Astrocyte (in vitro differentiated cells and primary cell): Measurements from ENCODE around the gene ZNF526. TPM values are rescaled to one million over a fixed set of nuclear protein-coding genes. Genes with fewer than 3 reads are reported as not detected.

Experiments used
- DNase-seq: peaks from one replicate; pipeline ENCODE4 v3.0.0-alpha.2; 2010; ENCODE audit warnings: low read depth
- FAIRE-seq: peaks from 2 replicates; lab custom pipeline; 2011; peaks lifted over from hg19 to GRCh38; lab: Jason Lieb, UNC
- H2AFZ ChIP-seq: 2 replicates; pipeline ENCODE4 v1.6.0; 2012; ENCODE audit warnings: low read depth, low read length, inconsistent platforms
- H3K27ac ChIP-seq: 2 replicates; pipeline ENCODE4 v1.5.1; 2011; ENCODE audit warnings: low read depth, low read length, inconsistent platforms
- H3K27me3 ChIP-seq: 2 replicates; pipeline ENCODE4 v1.6.0; 2011; ENCODE audit warnings: low read length, inconsistent platforms; ENCODE audit not compliant: insufficient read depth
- H3K36me3 ChIP-seq: 2 replicates; pipeline ENCODE4 v1.5.1; 2011; ENCODE audit warnings: low read length, inconsistent platforms; ENCODE audit not compliant: insufficient read depth
- H3K4me1 ChIP-seq: 2 replicates; pipeline ENCODE4 v1.5.1; 2011; ENCODE audit warnings: low read length, inconsistent platforms; ENCODE audit not compliant: insufficient read depth
- H3K4me2 ChIP-seq: 2 replicates; pipeline ENCODE4 v1.6.0; 2012; ENCODE audit warnings: low read length, inconsistent platforms
- H3K4me3 ChIP-seq: 2 replicates; pipeline ENCODE4 v1.5.1; 2011; ENCODE audit warnings: low read depth, mild to moderate bottlenecking, low read length, inconsistent platforms; ENCODE audit not compliant: insufficient read depth
- H3K79me2 ChIP-seq: 2 replicates; pipeline ENCODE4 v1.6.0; 2012; ENCODE audit warnings: mild to moderate bottlenecking, low read length, inconsistent platforms; ENCODE audit not compliant: insufficient read depth
- H3K9ac ChIP-seq: 2 replicates; pipeline ENCODE4 v1.6.0; 2012; ENCODE audit warnings: mild to moderate bottlenecking, low read length, inconsistent platforms
- H3K9me3 ChIP-seq: 2 replicates; pipeline ENCODE4 v1.5.1; 2012; ENCODE audit warnings: low read depth, mild to moderate bottlenecking, low read length, inconsistent platforms; ENCODE audit not compliant: insufficient read depth
- H4K20me1 ChIP-seq: 2 replicates; pipeline ENCODE4 v1.6.0; 2012; ENCODE audit warnings: low read length, inconsistent platforms; ENCODE audit not compliant: insufficient read depth
- H3K27ac Mint-ChIP-seq: one replicate; pipeline ENCODE4 v1.8.0; 2021; ENCODE audit warnings: mild to moderate bottlenecking, mixed read lengths; ENCODE audit not compliant: unreplicated experiment
- H3K27me3 Mint-ChIP-seq: one replicate; pipeline ENCODE4 v1.8.0; 2021; ENCODE audit warnings: low read depth, mixed read lengths; ENCODE audit not compliant: unreplicated experiment
- H3K36me3 Mint-ChIP-seq: one replicate; pipeline ENCODE4 v1.8.0; 2021; ENCODE audit warnings: low read depth, mixed read lengths; ENCODE audit not compliant: unreplicated experiment
- H3K4me1 Mint-ChIP-seq: one replicate; pipeline ENCODE4 v1.8.0; 2021; ENCODE audit warnings: low read depth, mixed read lengths; ENCODE audit not compliant: unreplicated experiment
- H3K4me3 Mint-ChIP-seq: one replicate; pipeline ENCODE4 v1.8.0; 2021; ENCODE audit warnings: mild to moderate bottlenecking, moderate library complexity, mixed read lengths; ENCODE audit not compliant: unreplicated experiment
- H3K9me3 Mint-ChIP-seq: one replicate; pipeline ENCODE4 v1.8.0; 2021; ENCODE audit warnings: mild to moderate bottlenecking, mixed read lengths; ENCODE audit not compliant: unreplicated experiment
- CTCF ChIP-seq: IDR thresholded peaks from 2 replicates; pipeline ENCODE4 v1.5.1; 2011; ENCODE audit warnings: low read depth, mild to moderate bottlenecking, inconsistent platforms, low read length, moderate library complexity; ENCODE audit not compliant: insufficient read depth
- EZH2 ChIP-seq: IDR thresholded peaks from 2 replicates; pipeline ENCODE4 v1.6.1; 2012; ENCODE audit warnings: mild to moderate bottlenecking, low read length, inconsistent platforms; ENCODE audit not compliant: insufficient read depth
- total RNA-seq: library from RNA; stranded (reverse); gene quantifications from 2 replicates; pipeline ENCODE4 v1.2.1, GENCODE V29; 2021

ZNF526 gene
- total RNA-seq, 1 donor from 2014 or later: 20.2 TPM

DNA sequence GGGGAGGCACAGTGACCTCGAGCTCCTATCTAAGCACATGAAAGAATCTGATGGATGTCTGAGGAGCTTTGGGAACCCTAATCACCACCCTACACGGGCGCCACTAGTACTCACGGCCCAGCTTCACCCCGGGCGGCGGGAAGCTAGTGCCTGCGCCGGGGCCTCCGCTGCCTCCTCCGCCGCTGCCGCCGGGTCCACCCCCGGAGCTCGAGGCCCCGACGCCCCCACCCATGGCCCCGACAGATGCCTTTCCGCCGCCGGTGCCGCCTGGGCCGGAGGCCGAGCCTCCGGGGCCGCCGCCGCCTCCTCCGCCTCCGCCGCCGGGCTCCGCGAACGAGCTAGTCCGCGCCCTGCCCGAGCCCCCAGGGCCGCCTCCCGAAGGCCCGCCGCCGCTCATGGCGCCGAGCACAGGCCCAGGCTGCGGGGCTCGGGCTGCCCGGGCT lies 22.0 kb downstream of the ZNF526 start:
- Mint-ChIP-seq H3K4me3 (peak overlapping the region; percentile 93), H3K36me3 (peaks cover 7% of the 10 kb centered on the region), H3K9me3 (no peaks in the 10 kb centered on the region), H3K27ac (peak overlapping the region; percentile 91), H3K27me3 (no peaks in the 10 kb centered on the region), H3K4me1 (peaks cover 29% of the 10 kb centered on the region)
- Histone ChIP-seq H2AFZ (no peak overlapping the region), H3K9me3 (no peaks in the 10 kb centered on the region), H3K4me2 (peak overlapping the region; percentile 88), H3K9ac (peak overlapping the region; percentile 95), H3K4me3 (peak overlapping the region; percentile 97), H4K20me1 (peaks cover 45% of the 10 kb centered on the region), H3K79me2 (peaks cover 51% of the 10 kb centered on the region), H3K36me3 (peaks cover 3% of the 10 kb centered on the region), H3K27me3 (no peaks in the 10 kb centered on the region), H3K27ac (peak overlapping the region; percentile 65), H3K4me1 (peaks cover 28% of the 10 kb centered on the region)
- TF ChIP-seq EZH2: no peak
- no peak for TF ChIP-seq CTCF
- FAIRE-seq: no peak
- no peak for DNase-seq

GRCh38 chr19:42242512-42243409 lies 22.6 kb downstream of the ZNF526 start, which contains the start of gene GSK3A:
GSK3A (minus strand) TSS chr19:42242602; CDS start chr19:42242465, 137 bp downstream.
- Mint-ChIP-seq H3K4me1 (peaks cover 31% of the 10 kb centered on the region), H3K9me3 (no peaks in the 10 kb centered on the region), H3K36me3 (peaks cover 6% of the 10 kb centered on the region), H3K27ac (peak within 1 kb of the TSS; percentile 91), H3K4me3 (peak within 1 kb of the TSS; percentile 93), H3K27me3 (no peaks in the 10 kb centered on the region)
- Histone ChIP-seq H3K4me3 (peak within 1 kb of the TSS; percentile 97), H3K27me3 (no peaks in the 10 kb centered on the region), H3K9ac (peak within 1 kb of the TSS; percentile 95), H2AFZ (peak within 1 kb of the TSS; percentile 88), H3K9me3 (no peaks in the 10 kb centered on the region), H3K27ac (peak within 1 kb of the TSS; percentile 65), H3K4me1 (peaks cover 29% of the 10 kb centered on the region), H3K79me2 (peaks cover 52% of the 10 kb centered on the region), H4K20me1 (peaks cover 48% of the 10 kb centered on the region), H3K4me2 (peak within 1 kb of the TSS; percentile 88), H3K36me3 (peaks cover 3% of the 10 kb centered on the region)
- FAIRE-seq: peak; percentile 78
- DNase-seq: peak; percentile 99
- no peak for TF ChIP-seq CTCF
- no peak for TF ChIP-seq EZH2
